PC-3 (cell line): ENCODE measurements around the gene CRIM1. TPM values are rescaled to one million over a fixed set of nuclear protein-coding genes. Genes with fewer than 3 reads are reported as not detected.

ENCODE experiments used
- ATAC-seq: fragments of 200-7000 bp; cut with Tn5 transposase; 2 replicates; pipeline ENCODE4 v1.9.1; 2020; ENCODE audit warnings: mild to moderate bottlenecking, moderate library complexity
- BruUV-seq: library from RNA; stranded (reverse); fragments of 400-500 nt; replicated peaks from 2 replicates; lab custom pipeline; 2021; lab: Mats Ljungman, UMichigan
- CTCF ChIA-PET: fragments of 300-600 bp; sonication (Branson Sonifier 250); formaldehyde crosslinking; loops from one replicate; lab custom pipeline; 2022; ENCODE audit warnings: antibody characterized with exemption; lab: Charles Lee
- POLR2A ChIA-PET: fragments of 300-600 bp; sonication (Branson Sonifier 250); formaldehyde crosslinking; loops from one replicate; lab custom pipeline; 2022; ENCODE audit warnings: antibody characterized with exemption; ENCODE audit not compliant: unreplicated experiment; lab: Charles Lee
- DNase-seq: peaks from one replicate; pipeline ENCODE4 v3.0.0-alpha.2; 2015
- H2AFZ ChIP-seq: fragments of 300-600 bp; sonication (generic); 2 replicates; pipeline ENCODE4 v1.6.0; 2016; ENCODE audit warnings: antibody characterized with exemption, low read length
- H3F3A ChIP-seq: fragments of 300-600 bp; sonication (generic); one replicate; pipeline ENCODE4 v1.6.0; 2017; ENCODE audit warnings: antibody characterized with exemption, low read length, control low read depth, mild to moderate bottlenecking; ENCODE audit not compliant: unreplicated experiment
- H3K27ac ChIP-seq: fragments of 300-600 bp; sonication (generic); 2 replicates; pipeline ENCODE4 v1.5.1; 2016; ENCODE audit warnings: mild to moderate bottlenecking, low read length
- H3K27me3 ChIP-seq: fragments of 300-600 bp; sonication (generic); 2 replicates; pipeline ENCODE4 v1.6.1; 2016; ENCODE audit warnings: low read length, mixed read lengths
- H3K36me3 ChIP-seq: fragments of 300-600 bp; sonication (generic); 2 replicates; pipeline ENCODE4 v1.6.1; 2016; ENCODE audit warnings: low read depth, mixed run types, low read length, mixed read lengths
- H3K4me1 ChIP-seq: fragments of 300-600 bp; sonication (generic); 2 replicates; pipeline ENCODE4 v1.5.1; 2016; ENCODE audit warnings: low read length; ENCODE audit not compliant: insufficient read depth
- H3K4me2 ChIP-seq: fragments of 300-600 bp; sonication (generic); 2 replicates; pipeline ENCODE4 v1.6.0; 2016; ENCODE audit warnings: low read length
- H3K4me3 ChIP-seq: fragments of 300-600 bp; sonication (generic); 2 replicates; pipeline ENCODE4 v1.5.1; 2016; ENCODE audit warnings: mild to moderate bottlenecking, low read length, mixed read lengths
- H3K79me2 ChIP-seq: fragments of 300-600 bp; sonication (generic); 2 replicates; pipeline ENCODE4 v1.6.1; 2017; ENCODE audit warnings: low read length, mixed read lengths
- H3K9ac ChIP-seq: fragments of 300-600 bp; sonication (generic); 2 replicates; pipeline ENCODE4 v1.6.0; 2016; ENCODE audit warnings: mild to moderate bottlenecking, low read length
- H3K9me2 ChIP-seq: fragments of 300-600 bp; sonication (generic); replicated peaks from 2 replicates; pipeline ENCODE4 v1.6.1; 2016; ENCODE audit warnings: mixed run types, low read length, mixed read lengths
- H3K9me3 ChIP-seq: fragments of 300-600 bp; sonication (generic); 2 replicates; pipeline ENCODE4 v1.6.1; 2016; ENCODE audit warnings: low read length, mixed read lengths
- H4K20me1 ChIP-seq: fragments of 300-600 bp; sonication (generic); 2 replicates; pipeline ENCODE4 v1.6.1; 2016; ENCODE audit warnings: low read length, mixed read lengths
- CTCF ChIP-seq: fragments of 300-600 bp; sonication (generic); conservative IDR thresholded peaks from 2 replicates; pipeline ENCODE4 v1.5.1; 2017; ENCODE audit warnings: antibody characterized with exemption, low read depth, mild to moderate bottlenecking, low read length
- EZH2 ChIP-seq: fragments of 300-600 bp; sonication (generic); IDR thresholded peaks from one replicate; pipeline ENCODE4 v1.6.1; 2017; ENCODE audit warnings: antibody characterized with exemption, mild to moderate bottlenecking, low read length; ENCODE audit not compliant: unreplicated experiment
- EZH2phosphoT487 ChIP-seq: fragments of 300-600 bp; sonication (generic); IDR thresholded peaks from 2 replicates; pipeline ENCODE4 v1.6.1; 2018; ENCODE audit warnings: mild to moderate bottlenecking, antibody characterized with exemption, low read length, borderline replicate concordance
- intact Hi-C: fragments of 100-400 bp; cut with micrococcal nuclease; formaldehyde crosslinking; loops from 2 replicates; pipeline ENCODE4 v1.9.0; 2023
- total RNA-seq: library from RNA; depleted of rRNA; stranded (reverse); fragments of >200 nt; gene quantifications from 2 replicates; pipeline ENCODE4 v1.2.3, GENCODE V29; 2014

Gene CRIM1
- total RNA-seq, 1 experiment from 2014 or later: 70.7 TPM

DNA sequence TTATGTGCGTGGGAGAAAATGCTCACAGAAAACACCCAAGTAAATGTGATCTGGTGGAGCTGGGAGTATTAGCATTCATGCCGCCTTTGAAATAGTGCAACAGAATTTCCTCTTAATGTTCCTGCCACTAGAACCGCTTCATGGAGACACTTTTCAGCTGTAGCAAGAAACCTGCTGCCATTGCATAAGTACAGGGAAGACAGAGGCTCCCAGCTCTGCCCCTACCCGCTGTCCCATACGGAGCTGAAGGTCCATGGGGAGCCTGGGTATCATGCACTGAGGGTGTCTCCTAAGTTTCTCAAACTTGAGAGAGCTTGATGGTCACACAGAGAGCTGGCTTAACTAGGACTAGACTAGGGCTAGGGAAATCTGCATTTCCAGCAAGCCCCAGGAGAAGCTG, 49.6 kb downstream of the CRIM1 start:
- Histone ChIP-seq H3F3A (peaks cover 3% of the 10 kb centered on the region), H2AFZ (no peak overlapping the region), H3K36me3 (peaks cover 10% of the 10 kb centered on the region; the same call in 1 of the 2 replicates), H4K20me1 (no peaks in the 10 kb centered on the region), H3K9me2 (no peaks in the 10 kb centered on the region), H3K4me3 (no peak overlapping the region), H3K4me2 (peak overlapping the region; percentile 83; the same call in 1 of the 2 replicates), H3K27me3 (no peaks in the 10 kb centered on the region), H3K79me2 (peaks cover 91% of the 10 kb centered on the region), H3K27ac (peak overlapping the region; percentile 97), H3K9me3 (no peaks in the 10 kb centered on the region), H3K4me1 (peaks cover 30% of the 10 kb centered on the region), H3K9ac (peak overlapping the region; percentile 75)
- intact Hi-C loops: no loop called here
- TF ChIP-seq CTCF (no peak), EZH2 (no peak), EZH2phosphoT487 (no peak)
- no peak for ATAC-seq
- no TSS peak for BruUV-seq
- DNase-seq: no peak
- ChIA-PET POLR2A (no interaction called here), CTCF (interaction anchor here (0.5 kb wide), 1 partner anchor 47 kb away, joined by 8 read pairs; no protein-coding TSS in a partner anchor)

GRCh38 chr2:36406296-36406695, 50.7 kb downstream of the CRIM1 start:
- no peak for DNase-seq
- Histone ChIP-seq H3K36me3 (peaks cover 7% of the 10 kb centered on the region; the same call in 1 of the 2 replicates), H4K20me1 (peaks cover 2% of the 10 kb centered on the region; the same call in 1 of the 2 replicates), H3F3A (peaks cover 3% of the 10 kb centered on the region), H2AFZ (no peak overlapping the region), H3K4me3 (no peak overlapping the region), H3K27ac (no peak overlapping the region), H3K27me3 (no peaks in the 10 kb centered on the region), H3K9me2 (no peaks in the 10 kb centered on the region), H3K4me1 (peaks cover 30% of the 10 kb centered on the region), H3K4me2 (no peak overlapping the region), H3K9me3 (no peaks in the 10 kb centered on the region), H3K79me2 (peaks cover 91% of the 10 kb centered on the region), H3K9ac (no peak overlapping the region)
- ATAC-seq: no peak
- ChIA-PET CTCF (no interaction called here), POLR2A (no interaction called here)
- intact Hi-C loops: no loop called here
- no TSS peak for BruUV-seq
- TF ChIP-seq EZH2phosphoT487 (no peak), EZH2 (no peak), CTCF (no peak)

DNA sequence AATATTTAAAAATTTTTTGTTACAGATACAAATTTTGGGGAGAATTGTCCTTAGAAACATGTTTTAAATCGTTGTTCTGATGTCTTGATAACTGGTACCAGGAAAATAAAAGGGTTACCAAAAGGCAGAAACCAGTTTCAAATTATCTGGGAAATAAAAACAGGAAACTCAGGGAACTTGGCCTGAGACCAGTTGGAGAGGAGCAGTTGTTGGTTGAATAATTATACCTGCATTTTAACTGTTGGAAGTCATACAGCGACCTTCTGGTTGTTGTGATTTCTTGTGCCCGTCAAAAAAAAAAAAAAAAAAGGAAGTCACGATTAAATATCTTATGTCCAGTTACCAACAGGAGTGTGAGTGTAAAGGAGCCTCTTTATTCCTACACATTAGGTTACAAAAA, 51.8 kb downstream of the CRIM1 start:
- H3K27ac ChIP-seq: no peak overlapping the region
- peaks cover 3% of the 10 kb centered on the region for H3F3A ChIP-seq
- no TSS peak for BruUV-seq
- intact Hi-C loops: no loop called here
- H3K36me3 ChIP-seq: no peaks in the 10 kb centered on the region
- H3K4me1 ChIP-seq: peaks cover 40% of the 10 kb centered on the region
- H3K79me2 ChIP-seq: peaks cover 91% of the 10 kb centered on the region
- no peak overlapping the region for H3K4me3 ChIP-seq
- no peaks in the 10 kb centered on the region for H3K27me3 ChIP-seq
- no peak overlapping the region for H3K4me2 ChIP-seq
- H3K9ac ChIP-seq: no peak overlapping the region
- DNase-seq: no peak
- TF ChIP-seq EZH2 (no peak), CTCF (no peak), EZH2phosphoT487 (no peak)
- ChIA-PET CTCF (no interaction called here), POLR2A (no interaction called here)
- H2AFZ ChIP-seq: no peak overlapping the region
- no peak for ATAC-seq
- H3K9me2 ChIP-seq: no peaks in the 10 kb centered on the region
- H3K9me3 ChIP-seq: no peaks in the 10 kb centered on the region
- H4K20me1 ChIP-seq: peaks cover 11% of the 10 kb centered on the region; the same call in 1 of the 2 replicates
